GM19099 (cell line): Measurements from ENCODE around the gene SEPTIN3.
A peak's percentile ranks its signal among the peaks of the same experiment; 100 is the strongest.

Experiments used
- POLR2A ChIP-seq: IDR thresholded peaks from 3 replicates; pipeline ENCODE4 v1.6.1; 2011; ENCODE audit warnings: low read depth; ENCODE audit not compliant: insufficient read length; ENCODE audit errors: extremely low read depth

SEPTIN3 gene

GRCh38 chr22:41934284-41935014, 34.8 kb upstream of the SEPTIN3 start:
- peak; percentile 15 for TF ChIP-seq POLR2A

GRCh38 chr22:41935015-41935351, 34.3 kb upstream of the SEPTIN3 start:
- TF ChIP-seq POLR2A = no peak

GRCh38 chr22:41935509-41935908, 33.7 kb upstream of the SEPTIN3 start:
- TF ChIP-seq POLR2A = peak; percentile 26

GRCh38 chr22:41936894-41937169, 32.4 kb upstream of the SEPTIN3 start:
- TF ChIP-seq POLR2A = no peak

- TF ChIP-seq POLR2A = peak; percentile 78
These were observed 29.0 kb upstream of the SEPTIN3 start for GRCh38 chr22:41939981-41940831.

GRCh38 chr22:41940832-41941765, 28.1 kb upstream of the SEPTIN3 start:
- TF ChIP-seq POLR2A = peak; percentile 17

GRCh38 chr22:41943661-41944209, 25.5 kb upstream of the SEPTIN3 start:
- no peak for TF ChIP-seq POLR2A

- TF ChIP-seq POLR2A = peak; percentile 61
These were observed 22.4 kb upstream of the SEPTIN3 start, which contains the start of gene CENPM for GRCh38 chr22:41946629-41947423. TSS of gene CENPM (minus strand) at chr22:41947152. CDS start at chr22:41947076, 76 bp downstream.

- no peak for TF ChIP-seq POLR2A
These were observed 21.7 kb upstream of the SEPTIN3 start for GRCh38 chr22:41947424-41948080.

- no peak for TF ChIP-seq POLR2A
These were observed 21.1 kb upstream of the SEPTIN3 start for GRCh38 chr22:41948142-41948541.

GRCh38 chr22:41949297-41949965, 19.8 kb upstream of the SEPTIN3 start:
- peak; percentile 43 for TF ChIP-seq POLR2A

- TF ChIP-seq POLR2A = no peak
These were observed 17.3 kb upstream of the SEPTIN3 start, which contains the start of gene SMIM45 for GRCh38 chr22:41951898-41952474. TSS of gene SMIM45 (plus strand) at chr22:41952150.

GRCh38 chr22:41952713-41953112, 16.5 kb upstream of the SEPTIN3 start:
- TF ChIP-seq POLR2A = no peak

- no peak for TF ChIP-seq POLR2A
These were observed 11.2 kb upstream of the SEPTIN3 start for GRCh38 chr22:41957941-41958556.
